BE2C (cell line): ENCODE data around the gene NAPG.

Source experiments
- DNase-seq: peaks from one replicate; pipeline ENCODE4 v3.0.0-alpha.2; 2020
- H3K27me3 ChIP-seq: fragments of 250-450 bp; sonication (Bioruptor Pico); 2 replicates; pipeline ENCODE4 v1.5.1; 2020; ENCODE audit warnings: mild to moderate bottlenecking
- H3K36me3 ChIP-seq: fragments of 250-450 bp; sonication (Bioruptor Pico); 2 replicates; pipeline ENCODE4 v1.5.1; 2020; ENCODE audit warnings: mild to moderate bottlenecking
- H3K4me1 ChIP-seq: fragments of 250-450 bp; sonication (Bioruptor Pico); 2 replicates; pipeline ENCODE4 v1.5.1; 2020
- H3K4me3 ChIP-seq: 2 replicates; pipeline ENCODE4 v1.5.1; 2011; ENCODE audit warnings: low read depth, low read length
- H3K9me3 ChIP-seq: fragments of 250-450 bp; sonication (Bioruptor Pico); 2 replicates; pipeline ENCODE4 v1.5.1; 2020
- CTCF ChIP-seq: IDR thresholded peaks from 2 replicates; pipeline ENCODE4 v1.5.1; 2012; ENCODE audit warnings: mild to moderate bottlenecking, low read depth, low read length

NAPG gene

GRCh38 chr18:10508591-10508990, 17.2 kb upstream of the NAPG start:
- TF ChIP-seq CTCF: no peak
- Histone ChIP-seq H3K4me3 (no peak overlapping the region), H3K9me3 (no peaks in the 10 kb centered on the region), H3K27me3 (no peaks in the 10 kb centered on the region), H3K36me3 (no peaks in the 10 kb centered on the region), H3K4me1 (no peaks in the 10 kb centered on the region)
- no peak for DNase-seq

- TF ChIP-seq CTCF: no peak
- H3K4me3 ChIP-seq: no peak overlapping the region
- H3K4me1 ChIP-seq: no peaks in the 10 kb centered on the region
- no peak for DNase-seq
- no peaks in the 10 kb centered on the region for H3K36me3 ChIP-seq
- no peaks in the 10 kb centered on the region for H3K9me3 ChIP-seq
- no peaks in the 10 kb centered on the region for H3K27me3 ChIP-seq
Measured at GRCh38 chr18:10511236-10511635, 14.6 kb upstream of the NAPG start.

GRCh38 chr18:10514082-10514481, 11.7 kb upstream of the NAPG start:
- Histone ChIP-seq H3K9me3 (no peaks in the 10 kb centered on the region), H3K4me1 (no peaks in the 10 kb centered on the region), H3K27me3 (no peaks in the 10 kb centered on the region; the same call in 1 of the 2 replicates), H3K36me3 (no peaks in the 10 kb centered on the region), H3K4me3 (no peak overlapping the region)
- DNase-seq: no peak
- TF ChIP-seq CTCF: no peak

- Histone ChIP-seq H3K4me3 (no peak overlapping the region), H3K9me3 (no peaks in the 10 kb centered on the region), H3K4me1 (no peaks in the 10 kb centered on the region), H3K27me3 (peaks cover 5% of the 10 kb centered on the region), H3K36me3 (no peaks in the 10 kb centered on the region)
- no peak for DNase-seq
- TF ChIP-seq CTCF: no peak
Measured at GRCh38 chr18:10514601-10515000, 11.2 kb upstream of the NAPG start.

GRCh38 chr18:10515456-10515855, 10.4 kb upstream of the NAPG start:
- no peak for TF ChIP-seq CTCF
- Histone ChIP-seq H3K4me1 (no peaks in the 10 kb centered on the region), H3K9me3 (no peaks in the 10 kb centered on the region), H3K36me3 (no peaks in the 10 kb centered on the region), H3K4me3 (no peak overlapping the region), H3K27me3 (peaks cover 7% of the 10 kb centered on the region)
- no peak for DNase-seq

GRCh38 chr18:10516078-10516477, 9.7 kb upstream of the NAPG start:
- Histone ChIP-seq H3K4me1 (no peaks in the 10 kb centered on the region), H3K27me3 (peaks cover 7% of the 10 kb centered on the region), H3K36me3 (no peaks in the 10 kb centered on the region), H3K9me3 (no peaks in the 10 kb centered on the region), H3K4me3 (no peak overlapping the region)
- no peak for DNase-seq
- no peak for TF ChIP-seq CTCF
